Measurements from ENCODE around the gene CSF1. TPM values are rescaled to one million over a fixed set of nuclear protein-coding genes. Genes with fewer than 3 reads are reported as not detected.
"Not testable (repeated sequence)": the region's sequence is repeated elsewhere in the genome, so short reads cannot be mapped to it uniquely, and the experiment has no call there.

Gene CSF1
- 111 TPM for polyA plus RNA-seq (2013, experiment 1 of 2)
- polyA plus RNA-seq (2013, experiment 2 of 2), result 109 TPM

GRCh38 chr1:109910123-109910962 is at the start of gene CSF1:
TSS of gene CSF1 (plus strand) at chr1:109910849. CDS start at chr1:109911024, 175 bp downstream.
- Histone ChIP-seq H2BK120ac (ENCODE audit: low read depth, low read length) (peak within 1 kb of the TSS; percentile 83), H2BK5ac (ENCODE audit: low read depth, low read length, poor library complexity, severe bottlenecking) (no peak within 1 kb of the TSS), H3K27ac (ENCODE audit: low read length, poor library complexity, severe bottlenecking) (no peak within 1 kb of the TSS), H3K4me2 (ENCODE audit: low read length, poor library complexity, severe bottlenecking) (peak within 1 kb of the TSS; percentile 97), H2BK15ac (ENCODE audit: low read depth, poor library complexity, severe bottlenecking) (peak within 1 kb of the TSS; percentile 88), H3K14ac (ENCODE audit: low read length in 2 of 2) (peak within 1 kb of the TSS; percentile 77 to 99), H3K9me3 (ENCODE audit: control insufficient read depth, low read length) (no peaks in the 10 kb centered on the region), H2AFZ (ENCODE audit: low read depth, low read length) (peak within 1 kb of the TSS; percentile 10), H2BK12ac (ENCODE audit: low read length in 2 of 2) (peak within 1 kb of the TSS; percentile 80 to 97), H3K4ac (ENCODE audit: low read depth in 1 of 2, low read length in 2 of 2) (peak within 1 kb of the TSS; percentile 54 to 92), H2AK5ac (ENCODE audit: low read length, severe bottlenecking) (no peak within 1 kb of the TSS), H3K4me3 (ENCODE audit: insufficient read depth in 1 of 2, low read depth in 1 of 2, low read length in 2 of 2) (peak within 1 kb of the TSS; percentile 80 to 97), H4K91ac (ENCODE audit: low read length) (peak within 1 kb of the TSS; percentile 92), H3K36me3 (ENCODE audit: control insufficient read depth in 1 of 2, insufficient read depth in 2 of 2, low read depth in 1 of 2, low read length in 2 of 2) (peaks cover 3 to 21% of the 10 kb centered on the region in 2 experiments), H3K79me1 (replicated peaks; ENCODE audit: low read length, poor library complexity, severe bottlenecking) (peaks cover 18% of the 10 kb centered on the region), H3K4me1 (ENCODE audit: control insufficient read depth, insufficient read depth, low read depth, low read length) (peaks cover 39% of the 10 kb centered on the region), H3K9ac (ENCODE audit: low read length) (peak within 1 kb of the TSS; percentile 95), H3K27me3 (ENCODE audit: control insufficient read depth in 1 of 2, insufficient read depth in 1 of 2, low read length in 2 of 2) (no peaks in the 10 kb centered on the region), H4K8ac (ENCODE audit: low read length) (peak within 1 kb of the TSS; percentile 83), H3K23ac (ENCODE audit: low read length in 2 of 2) (peak within 1 kb of the TSS in 1 of 2 experiments; percentile 100), H3K18ac (ENCODE audit: low read depth in 1 of 2, low read length in 2 of 2) (peak within 1 kb of the TSS; percentile 91 to 94)
- peak; percentile 94 for DNase-seq
- WGBS, result 4% methylated on average over 32 of the region's 45 CpGs

GRCh38 chr1:109861616-109862015 is 49.0 kb upstream of the CSF1 start:
- H3K27me3 ChIP-seq (ENCODE audit: control insufficient read depth in 1 of 2, insufficient read depth in 1 of 2, low read length in 2 of 2); H3K4me3 ChIP-seq (ENCODE audit: insufficient read depth in 1 of 2, low read depth in 1 of 2, low read length in 2 of 2); H2AK5ac ChIP-seq (ENCODE audit: low read length, severe bottlenecking); H2BK120ac ChIP-seq (ENCODE audit: low read depth, low read length); H3K79me1 ChIP-seq (replicated peaks; ENCODE audit: low read length, poor library complexity, severe bottlenecking); DNase-seq; H3K4me1 ChIP-seq (ENCODE audit: control insufficient read depth, insufficient read depth, low read depth, low read length); H3K14ac ChIP-seq (ENCODE audit: low read length in 2 of 2); H3K36me3 ChIP-seq (ENCODE audit: control insufficient read depth in 1 of 2, insufficient read depth in 2 of 2, low read depth in 1 of 2, low read length in 2 of 2); H4K8ac ChIP-seq (ENCODE audit: low read length); H4K91ac ChIP-seq (ENCODE audit: low read length); H3K4ac ChIP-seq (ENCODE audit: low read depth in 1 of 2, low read length in 2 of 2); H3K18ac ChIP-seq (ENCODE audit: low read depth in 1 of 2, low read length in 2 of 2); H3K23ac ChIP-seq (ENCODE audit: low read length in 2 of 2); H3K9ac ChIP-seq (ENCODE audit: low read length); H3K9me3 ChIP-seq (ENCODE audit: control insufficient read depth, low read length); H3K4me2 ChIP-seq (ENCODE audit: low read length, poor library complexity, severe bottlenecking); H2BK15ac ChIP-seq (ENCODE audit: low read depth, poor library complexity, severe bottlenecking); H2BK5ac ChIP-seq (ENCODE audit: low read depth, low read length, poor library complexity, severe bottlenecking); H3K27ac ChIP-seq (ENCODE audit: low read length, poor library complexity, severe bottlenecking); H2BK12ac ChIP-seq (ENCODE audit: low read length in 2 of 2); H2AFZ ChIP-seq (ENCODE audit: low read depth, low read length): not testable (repeated sequence)
- WGBS, result 100% methylated on average over 1 of the region's 2 CpGs

GRCh38 chr1:109863667-109864046 is 47.0 kb upstream of the CSF1 start:
- Histone ChIP-seq H3K27me3 (ENCODE audit: control insufficient read depth in 1 of 2, insufficient read depth in 1 of 2, low read length in 2 of 2) (no peaks in the 10 kb centered on the region), H2BK5ac (ENCODE audit: low read depth, low read length, poor library complexity, severe bottlenecking) (no peak overlapping the region), H3K23ac (ENCODE audit: low read length in 2 of 2) (no peak overlapping the region), H2BK12ac (ENCODE audit: low read length in 2 of 2) (no peak overlapping the region), H3K27ac (ENCODE audit: low read length, poor library complexity, severe bottlenecking) (no peak overlapping the region), H3K4me2 (ENCODE audit: low read length, poor library complexity, severe bottlenecking) (no peak overlapping the region), H3K4me3 (ENCODE audit: insufficient read depth in 1 of 2, low read depth in 1 of 2, low read length in 2 of 2) (peak overlapping the region in 1 of 2 experiments; percentile 68), H3K4me1 (ENCODE audit: control insufficient read depth, insufficient read depth, low read depth, low read length) (peaks cover 2% of the 10 kb centered on the region), H3K9me3 (ENCODE audit: control insufficient read depth, low read length) (no peaks in the 10 kb centered on the region), H3K36me3 (ENCODE audit: control insufficient read depth in 1 of 2, insufficient read depth in 2 of 2, low read depth in 1 of 2, low read length in 2 of 2) (no peaks in the 10 kb centered on the region), H2BK15ac (ENCODE audit: low read depth, poor library complexity, severe bottlenecking) (no peak overlapping the region), H3K18ac (ENCODE audit: low read depth in 1 of 2, low read length in 2 of 2) (peak overlapping the region in 1 of 2 experiments; percentile 66), H3K4ac (ENCODE audit: low read depth in 1 of 2, low read length in 2 of 2) (no peak overlapping the region), H3K9ac (ENCODE audit: low read length) (peak overlapping the region; percentile 81), H3K79me1 (replicated peaks; ENCODE audit: low read length, poor library complexity, severe bottlenecking) (no peaks in the 10 kb centered on the region), H2AFZ (ENCODE audit: low read depth, low read length) (no peak overlapping the region), H3K14ac (ENCODE audit: low read length in 2 of 2) (peak overlapping the region in 1 of 2 experiments; percentile 70), H4K91ac (ENCODE audit: low read length) (no peak overlapping the region), H4K8ac (ENCODE audit: low read length) (peak overlapping the region; percentile 27), H2BK120ac (ENCODE audit: low read depth, low read length) (no peak overlapping the region), H2AK5ac (ENCODE audit: low read length, severe bottlenecking) (no peak overlapping the region)
- DNase-seq, result peak; percentile 34

GRCh38 chr1:109864047-109864822 is 46.4 kb upstream of the CSF1 start:
- Histone ChIP-seq H3K4me3 (ENCODE audit: insufficient read depth in 1 of 2, low read depth in 1 of 2, low read length in 2 of 2) (peak overlapping the region in 1 of 2 experiments; percentile 68), H3K23ac (ENCODE audit: low read length in 2 of 2) (no peak overlapping the region), H3K18ac (ENCODE audit: low read depth in 1 of 2, low read length in 2 of 2) (peak overlapping the region; percentile 12 to 86), H3K9me3 (ENCODE audit: control insufficient read depth, low read length) (no peaks in the 10 kb centered on the region), H2BK120ac (ENCODE audit: low read depth, low read length) (no peak overlapping the region), H3K27ac (ENCODE audit: low read length, poor library complexity, severe bottlenecking) (no peak overlapping the region), H3K4me1 (ENCODE audit: control insufficient read depth, insufficient read depth, low read depth, low read length) (peaks cover 2% of the 10 kb centered on the region), H3K36me3 (ENCODE audit: control insufficient read depth in 1 of 2, insufficient read depth in 2 of 2, low read depth in 1 of 2, low read length in 2 of 2) (no peaks in the 10 kb centered on the region), H2BK5ac (ENCODE audit: low read depth, low read length, poor library complexity, severe bottlenecking) (no peak overlapping the region), H4K91ac (ENCODE audit: low read length) (peak overlapping the region; percentile 71), H3K14ac (ENCODE audit: low read length in 2 of 2) (peak overlapping the region in 1 of 2 experiments; percentile 70), H2AK5ac (ENCODE audit: low read length, severe bottlenecking) (no peak overlapping the region), H2BK12ac (ENCODE audit: low read length in 2 of 2) (peak overlapping the region; percentile 33 to 49), H2AFZ (ENCODE audit: low read depth, low read length) (no peak overlapping the region), H3K4ac (ENCODE audit: low read depth in 1 of 2, low read length in 2 of 2) (peak overlapping the region; percentile 29 to 68), H3K27me3 (ENCODE audit: control insufficient read depth in 1 of 2, insufficient read depth in 1 of 2, low read length in 2 of 2) (no peaks in the 10 kb centered on the region), H3K4me2 (ENCODE audit: low read length, poor library complexity, severe bottlenecking) (no peak overlapping the region), H4K8ac (ENCODE audit: low read length) (peak overlapping the region; percentile 59), H3K9ac (ENCODE audit: low read length) (peak overlapping the region; percentile 81), H3K79me1 (replicated peaks; ENCODE audit: low read length, poor library complexity, severe bottlenecking) (no peaks in the 10 kb centered on the region), H2BK15ac (ENCODE audit: low read depth, poor library complexity, severe bottlenecking) (peak overlapping the region; percentile 44)
- 94% methylated on average over 5 of the region's 5 CpGs for WGBS
- peak; percentile 78 for DNase-seq

Measured in mesenchymal stem cell (in vitro differentiated cells and primary cell).